CD4-positive, CD25-positive, alpha-beta regulatory T cell (primary cell): ENCODE data around the gene COL5A1. TPM values are rescaled to one million over a fixed set of nuclear protein-coding genes. Genes with fewer than 3 reads are reported as not detected.

Experiments
- ATAC-seq, 2 donors: fragments of 150-1000 bp; cut with Tn5 transposase; one replicate each; pipeline ENCODE4 v1.10.0; 2021; ENCODE audit warnings: low read depth in 2 of 2, moderate number of reproducible peaks in 2 of 2, moderate library complexity in 1 of 2
- DNase-seq, 3 donors: peaks; one replicate each; pipeline versions ENCODE4 v3.0.0 to v3.0.0-alpha.2; 2012 to 2022; ENCODE audit warnings: mixed read lengths in 1 of 3
- H3K27ac ChIP-seq: one replicate; pipeline ENCODE4 v1.7.0; 2013; ENCODE audit warnings: mild to moderate bottlenecking, low read length; ENCODE audit not compliant: insufficient read depth, poor library complexity, severe bottlenecking
- H3K27me3 ChIP-seq: one replicate; pipeline ENCODE4 v1.7.0; 2013; ENCODE audit warnings: low read length; ENCODE audit not compliant: control insufficient read depth, insufficient read depth
- H3K36me3 ChIP-seq: one replicate; pipeline ENCODE4 v1.7.0; 2013; ENCODE audit warnings: mild to moderate bottlenecking, low read length, moderate library complexity; ENCODE audit not compliant: control insufficient read depth, insufficient read depth
- H3K4me1 ChIP-seq: 2 replicates; pipeline ENCODE4 v1.7.0; 2013; ENCODE audit warnings: mild to moderate bottlenecking, low read length; ENCODE audit not compliant: insufficient read depth, control insufficient read depth, poor library complexity, severe bottlenecking
- H3K4me3 ChIP-seq: one replicate; pipeline ENCODE4 v1.7.0; 2013; ENCODE audit warnings: low read depth, mild to moderate bottlenecking, low read length, moderate library complexity
- H3K9me3 ChIP-seq, 2 experiments: 1 replicate in 1 of 2; 2 replicates in 1 of 2; pipeline ENCODE4 v1.7.0; 2013; ENCODE audit warnings: low read length in 2 of 2, mild to moderate bottlenecking in 1 of 2, moderate library complexity in 1 of 2; ENCODE audit not compliant: control insufficient read depth in 2 of 2
- H3K27ac Mint-ChIP-seq, 3 donors: one replicate each; pipeline ENCODE4 v1.8.0; 2020 to 2022; ENCODE audit warnings: mild to moderate bottlenecking in 3 of 3, mixed read lengths in 3 of 3, moderate library complexity in 2 of 3
- H3K27me3 Mint-ChIP-seq: one replicate; pipeline ENCODE4 v1.8.0; 2022; ENCODE audit warnings: mild to moderate bottlenecking, mixed read lengths
- H3K36me3 Mint-ChIP-seq: one replicate; pipeline ENCODE4 v1.8.0; 2020; ENCODE audit warnings: mixed read lengths
- H3K4me1 Mint-ChIP-seq, 4 donors: one replicate each; pipeline ENCODE4 v1.8.0; 2020 to 2022; ENCODE audit warnings: mixed read lengths in 4 of 4, mild to moderate bottlenecking in 1 of 4
- H3K4me3 Mint-ChIP-seq, 4 donors: one replicate each; pipeline ENCODE4 v1.8.0; 2020 to 2022; ENCODE audit warnings: mild to moderate bottlenecking in 4 of 4, mixed read lengths in 4 of 4, moderate library complexity in 3 of 4
- H3K9me3 Mint-ChIP-seq, 7 donors: one replicate each; pipeline ENCODE4 v1.8.0; 2020 to 2022; ENCODE audit warnings: mixed read lengths in 7 of 7, mild to moderate bottlenecking in 3 of 7, moderate library complexity in 2 of 7
- polyA plus RNA-seq, 4 donors: library from polyadenylated mRNA; unstranded; fragments of 300-500 nt; fragmentation: Illumina TruSeq; gene quantifications; one replicate each; pipeline ENCODE4 v1.2.3, GENCODE V29; 2021
- total RNA-seq: library from RNA; stranded (reverse); gene quantifications from one replicate; pipeline ENCODE4 v1.2.3, GENCODE V29; 2022

COL5A1 gene
- total and polyA plus RNA-seq, 5 donors from 2014 or later: 0.02 to 1.7 (median 0.10) TPM; not detected in 2

DNA sequence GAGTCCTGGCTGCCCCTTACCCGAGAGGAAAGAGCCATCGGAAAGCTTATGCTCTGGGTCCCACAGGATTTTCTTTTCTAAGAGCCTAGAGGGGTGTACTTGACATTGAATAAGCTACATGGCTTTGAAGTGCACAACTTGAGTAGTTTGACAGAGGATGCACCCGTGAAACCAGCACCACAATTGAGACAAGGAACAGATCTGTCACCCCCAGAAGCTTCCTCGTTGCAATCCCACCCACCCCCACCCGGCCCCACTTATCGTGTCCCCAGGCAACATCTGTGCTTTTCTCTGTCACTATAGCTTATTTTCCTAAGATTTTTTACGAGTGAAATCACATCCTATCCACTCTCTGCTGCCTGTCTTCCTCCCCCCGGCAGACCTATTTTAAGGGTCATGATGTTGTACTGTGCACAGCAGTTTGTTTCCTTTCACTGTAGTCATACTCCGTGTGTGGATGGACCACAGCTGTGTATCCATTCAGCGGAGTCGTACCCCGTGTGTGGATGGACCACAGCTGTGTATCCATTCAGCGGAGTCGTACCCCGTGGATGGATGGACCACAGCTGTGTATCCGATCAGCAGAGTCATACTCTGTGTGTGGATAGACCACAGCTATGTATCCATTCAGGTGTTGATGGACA, 230.2 kb downstream of the COL5A1 start:
- no peak for DNase-seq
- H3K9me3 Mint-ChIP-seq: peaks cover 0 to 9% (median 1%) of the 10 kb centered on the region in 7 donors
- H3K4me3 Mint-ChIP-seq: no peak overlapping the region
- Histone ChIP-seq H3K36me3 (no peaks in the 10 kb centered on the region), H3K9me3 (no peaks in the 10 kb centered on the region), H3K4me3 (no peak overlapping the region), H3K27ac (no peak overlapping the region), H3K27me3 (no peaks in the 10 kb centered on the region), H3K4me1 (no peaks in the 10 kb centered on the region)
- no peaks in the 10 kb centered on the region for H3K4me1 Mint-ChIP-seq
- H3K36me3 Mint-ChIP-seq: no peaks in the 10 kb centered on the region
- no peak for ATAC-seq
- H3K27me3 Mint-ChIP-seq: no peaks in the 10 kb centered on the region
- no peak overlapping the region for H3K27ac Mint-ChIP-seq

DNA sequence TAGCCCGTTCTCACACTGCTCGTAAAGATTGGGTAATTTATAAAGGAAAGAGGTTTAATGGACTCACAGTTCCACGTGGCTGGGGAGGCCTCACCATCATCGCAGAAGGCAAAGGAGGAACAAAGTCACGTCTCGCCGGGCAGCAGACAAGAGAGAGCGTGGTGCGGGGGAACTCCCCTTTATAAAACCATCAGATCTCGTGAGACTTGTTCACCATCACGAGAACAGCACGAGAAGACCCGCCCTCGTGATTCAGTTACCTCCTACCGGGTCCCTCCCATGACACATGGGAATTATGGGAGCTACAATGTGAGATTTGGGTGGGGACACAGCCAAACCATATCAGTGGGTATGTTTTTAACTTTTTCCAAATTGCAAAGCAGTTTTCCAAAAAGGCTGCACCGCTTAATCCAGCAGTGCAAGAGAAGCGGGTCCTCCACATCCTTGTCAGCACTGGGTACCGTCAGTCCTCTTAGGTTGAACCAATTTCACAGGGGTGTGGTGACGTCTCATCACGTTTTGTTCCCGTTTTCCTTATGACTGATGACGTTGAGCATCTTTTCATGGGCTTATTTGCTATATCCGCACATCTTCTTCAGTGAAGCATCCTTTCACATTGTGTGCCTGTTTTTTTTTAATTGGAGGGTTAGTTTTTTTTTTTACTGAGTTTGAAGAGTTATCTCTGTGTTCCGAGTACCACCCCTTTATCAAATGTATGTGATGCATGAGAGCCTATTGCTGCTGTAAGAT, 231.1 kb downstream of the COL5A1 start:
- Mint-ChIP-seq H3K27ac (no peak overlapping the region), H3K9me3 (peaks cover 0 to 8% (median 1%) of the 10 kb centered on the region in 7 donors), H3K27me3 (no peaks in the 10 kb centered on the region), H3K36me3 (no peaks in the 10 kb centered on the region), H3K4me3 (no peak overlapping the region), H3K4me1 (no peaks in the 10 kb centered on the region)
- H3K27ac ChIP-seq: no peak overlapping the region
- no peaks in the 10 kb centered on the region for H3K36me3 ChIP-seq
- no peaks in the 10 kb centered on the region for H3K4me1 ChIP-seq
- no peak for DNase-seq
- no peak overlapping the region for H3K4me3 ChIP-seq
- H3K9me3 ChIP-seq: no peaks in the 10 kb centered on the region
- no peak for ATAC-seq
- no peaks in the 10 kb centered on the region for H3K27me3 ChIP-seq

DNA sequence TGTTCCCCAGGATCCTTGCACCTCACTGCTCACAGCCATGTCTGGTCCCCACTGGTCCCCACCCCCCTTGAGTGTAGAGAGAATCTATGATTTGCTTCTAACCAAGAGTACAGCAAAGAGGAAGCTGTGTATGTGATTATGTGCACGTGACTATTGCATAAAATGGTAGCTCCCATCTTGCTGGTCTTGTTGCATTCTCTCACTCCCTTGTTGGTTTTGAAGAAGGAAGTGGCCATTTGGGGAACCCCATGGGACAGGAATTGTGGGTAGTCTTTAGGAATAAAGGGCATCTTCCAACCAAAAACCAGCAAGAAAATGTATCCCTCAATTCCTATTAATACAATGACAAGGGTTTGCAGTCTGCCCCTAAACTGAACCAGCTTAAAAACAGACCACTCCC, 233.8 kb downstream of the COL5A1 start:
- Mint-ChIP-seq H3K36me3 (no peaks in the 10 kb centered on the region), H3K27ac (no peak overlapping the region), H3K4me3 (no peak overlapping the region), H3K9me3 (peaks cover 0 to 7% (median 1%) of the 10 kb centered on the region in 7 donors), H3K4me1 (no peaks in the 10 kb centered on the region), H3K27me3 (no peaks in the 10 kb centered on the region)
- no peaks in the 10 kb centered on the region for H3K9me3 ChIP-seq
- H3K36me3 ChIP-seq: no peaks in the 10 kb centered on the region
- no peaks in the 10 kb centered on the region for H3K4me1 ChIP-seq
- no peak overlapping the region for H3K4me3 ChIP-seq
- H3K27ac ChIP-seq: no peak overlapping the region
- H3K27me3 ChIP-seq: no peaks in the 10 kb centered on the region
- no peak for DNase-seq
- no peak for ATAC-seq

DNA sequence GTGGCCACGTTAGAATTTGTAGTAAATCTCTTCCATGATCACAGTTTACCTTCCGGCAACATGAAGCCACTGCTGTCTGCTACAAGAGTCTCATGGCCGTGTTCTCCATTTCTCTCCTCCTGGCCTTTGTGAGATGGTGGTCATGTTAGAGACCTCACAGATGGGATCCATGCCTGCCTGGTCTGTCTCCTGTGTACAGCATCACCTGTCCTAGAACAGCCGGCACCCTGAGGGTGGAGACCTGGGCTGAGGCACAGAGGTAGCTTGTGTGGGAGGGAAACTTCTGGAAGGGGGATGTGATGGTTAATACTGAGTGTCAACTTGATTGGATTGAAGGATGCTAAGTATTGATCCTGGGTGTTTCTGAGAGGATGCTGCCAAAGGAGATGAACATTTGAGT, 235.9 kb downstream of the COL5A1 start:
- Histone ChIP-seq H3K27me3 (no peaks in the 10 kb centered on the region), H3K36me3 (no peaks in the 10 kb centered on the region), H3K4me1 (no peaks in the 10 kb centered on the region), H3K4me3 (no peak overlapping the region), H3K27ac (no peak overlapping the region), H3K9me3 (no peaks in the 10 kb centered on the region)
- no peak for ATAC-seq
- H3K4me3 Mint-ChIP-seq: no peak overlapping the region
- no peak for DNase-seq
- H3K27ac Mint-ChIP-seq: no peak overlapping the region
- no peaks in the 10 kb centered on the region for H3K4me1 Mint-ChIP-seq
- H3K9me3 Mint-ChIP-seq: peaks cover 0 to 4% (median 0%) of the 10 kb centered on the region in 7 donors
- H3K27me3 Mint-ChIP-seq: peaks cover 4% of the 10 kb centered on the region
- H3K36me3 Mint-ChIP-seq: no peaks in the 10 kb centered on the region

DNA sequence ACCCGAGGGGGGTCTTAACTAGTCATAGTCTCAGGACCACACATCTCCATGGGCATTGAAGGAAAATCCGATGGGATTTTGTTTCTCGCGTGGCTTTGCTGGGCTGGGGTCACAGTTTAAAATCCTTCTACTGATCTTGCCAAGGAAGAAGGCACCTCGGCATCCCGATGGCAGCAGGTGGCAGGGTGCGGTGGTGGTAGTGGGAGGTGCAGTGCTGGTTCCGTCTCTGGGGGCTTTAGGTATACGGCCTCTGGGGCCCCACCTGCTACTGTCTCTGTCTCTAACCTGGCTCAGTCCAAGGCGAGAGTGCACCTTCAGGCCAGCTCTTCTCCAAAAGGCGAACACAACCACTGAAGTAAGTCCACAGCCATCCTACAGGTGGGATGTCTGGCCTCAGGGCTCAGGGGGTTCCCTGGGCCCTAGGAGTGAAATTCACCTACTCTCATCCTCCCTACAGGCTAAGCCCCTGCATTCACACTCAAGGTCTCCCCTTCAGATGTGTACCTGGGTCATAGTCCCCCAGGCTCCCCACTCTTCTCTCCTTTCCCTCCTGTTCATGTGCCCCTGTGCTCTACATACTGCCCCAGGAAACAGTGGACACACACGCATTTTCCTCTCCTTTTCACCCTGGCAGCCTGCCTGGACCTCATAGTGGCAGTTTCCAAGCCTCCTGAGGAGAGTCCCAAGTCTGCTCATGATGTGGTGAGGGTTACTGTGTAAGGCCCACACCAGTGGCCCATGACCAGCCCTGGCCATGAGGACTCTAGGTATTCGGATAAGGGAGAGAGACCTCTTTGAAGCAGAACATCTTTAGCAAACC, 238.3 kb downstream of the COL5A1 start:
- Mint-ChIP-seq H3K27ac (peak overlapping the region in 1 of 3 donors; percentile 45), H3K4me1 (no peaks in the 10 kb centered on the region), H3K9me3 (peaks cover 0 to 4% (median 0%) of the 10 kb centered on the region in 7 donors), H3K36me3 (no peaks in the 10 kb centered on the region), H3K4me3 (no peak overlapping the region), H3K27me3 (peaks cover 4% of the 10 kb centered on the region)
- Histone ChIP-seq H3K4me1 (no peaks in the 10 kb centered on the region), H3K36me3 (no peaks in the 10 kb centered on the region), H3K9me3 (no peaks in the 10 kb centered on the region), H3K27me3 (no peaks in the 10 kb centered on the region), H3K4me3 (no peak overlapping the region), H3K27ac (no peak overlapping the region)
- DNase-seq: no peak
- no peak for ATAC-seq

DNA sequence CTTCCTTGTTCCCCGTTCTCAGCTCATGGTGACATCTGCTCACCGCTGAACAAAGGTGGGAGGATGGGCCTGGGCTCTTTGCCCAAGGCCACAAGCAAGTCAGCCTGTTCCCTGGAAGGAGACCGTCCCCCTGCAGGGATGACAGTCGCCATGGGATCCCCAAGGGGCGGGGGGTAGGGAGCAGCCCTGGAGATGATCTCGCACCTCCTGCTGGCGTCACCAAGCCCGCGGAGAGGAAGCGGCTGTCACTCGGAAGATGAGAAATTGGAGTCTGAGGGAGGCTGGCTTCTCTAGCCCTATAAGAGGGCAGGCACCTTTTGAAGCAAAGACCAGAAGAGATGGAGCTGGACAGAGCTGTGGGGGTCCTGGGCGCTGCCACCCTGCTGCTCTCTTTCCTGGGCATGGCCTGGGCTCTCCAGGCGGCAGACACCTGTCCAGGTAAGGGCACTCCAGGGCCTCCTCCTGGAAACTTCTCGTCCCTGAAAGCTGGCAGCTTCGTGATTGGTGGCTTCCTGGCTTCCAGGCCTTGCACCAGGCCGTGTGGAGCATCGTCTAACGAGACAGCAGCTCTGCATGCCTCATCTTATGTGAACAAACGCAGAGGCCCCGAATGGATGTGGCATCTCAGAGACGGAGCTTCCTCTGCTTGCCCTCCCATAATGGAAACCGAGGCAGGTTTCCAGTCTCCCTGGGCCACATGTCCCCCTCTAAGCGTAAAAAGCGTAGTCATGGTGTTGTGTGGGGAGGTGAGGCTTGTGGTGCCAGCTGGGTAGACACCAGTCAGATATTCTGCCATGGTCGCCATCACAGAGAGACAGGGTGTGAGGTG, 239.1 kb downstream of the COL5A1 start, which contains the start of gene FCN2:
Gene FCN2, plus strand, starts transcription at position 327 of the 829 bp plus-strand sequence. Its CDS starts 12 bp downstream, at position 339.
- H3K9me3 ChIP-seq: no peaks in the 10 kb centered on the region
- H3K4me1 ChIP-seq: no peaks in the 10 kb centered on the region
- peak within 1 kb of the TSS in 1 of 3 donors; percentile 45 for H3K27ac Mint-ChIP-seq
- no peak for ATAC-seq
- H3K9me3 Mint-ChIP-seq: peaks cover 0 to 4% (median 0%) of the 10 kb centered on the region in 7 donors
- H3K4me1 Mint-ChIP-seq: no peaks in the 10 kb centered on the region
- no peaks in the 10 kb centered on the region for H3K36me3 Mint-ChIP-seq
- no peak within 1 kb of the TSS for H3K27ac ChIP-seq
- peak within 1 kb of the TSS in 1 of 4 donors; percentile 7 for H3K4me3 Mint-ChIP-seq
- no peaks in the 10 kb centered on the region for H3K27me3 ChIP-seq
- H3K36me3 ChIP-seq: no peaks in the 10 kb centered on the region
- peaks cover 4% of the 10 kb centered on the region for H3K27me3 Mint-ChIP-seq
- DNase-seq: no peak
- no peak within 1 kb of the TSS for H3K4me3 ChIP-seq

DNA sequence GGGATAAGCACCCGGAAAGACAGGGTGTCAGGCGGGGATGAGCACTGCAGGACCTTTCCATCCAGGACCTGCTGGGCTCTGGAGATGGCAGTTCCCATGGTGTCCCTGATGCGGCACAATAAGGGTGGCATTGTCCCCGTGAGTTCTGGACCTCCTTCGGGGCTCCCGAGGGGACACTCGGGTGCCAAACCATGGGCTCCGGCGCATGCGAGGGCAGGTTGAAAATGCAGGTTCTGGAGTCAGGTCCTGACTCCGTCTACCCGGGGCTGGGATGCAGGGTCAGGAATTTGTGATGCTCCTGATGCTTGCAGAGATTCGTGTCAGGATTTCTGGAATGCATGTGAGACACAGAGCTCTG, 239.7 kb downstream of the COL5A1 start:
- Histone ChIP-seq H3K4me3 (no peak overlapping the region), H3K9me3 (no peaks in the 10 kb centered on the region), H3K36me3 (no peaks in the 10 kb centered on the region), H3K4me1 (no peaks in the 10 kb centered on the region), H3K27me3 (no peaks in the 10 kb centered on the region), H3K27ac (no peak overlapping the region)
- Mint-ChIP-seq H3K4me1 (no peaks in the 10 kb centered on the region), H3K36me3 (no peaks in the 10 kb centered on the region), H3K27me3 (peaks cover 4% of the 10 kb centered on the region), H3K4me3 (peak overlapping the region in 1 of 4 donors; percentile 7), H3K27ac (no peak overlapping the region), H3K9me3 (peaks cover 0 to 2% (median 0%) of the 10 kb centered on the region in 7 donors)
- DNase-seq (no peak), ATAC-seq (no peak)
